Mucosa of rectum (tissue), 2 donors: ENCODE results near the gene RPLP2.
A peak's percentile ranks its signal among the peaks of the same experiment; 100 is the strongest.

Source experiments
- H3K27ac ChIP-seq, 2 donors: one replicate each; pipeline ENCODE4 v1.7.0; 2013; ENCODE audit warnings: inconsistent platforms in 2 of 2, low read depth in 2 of 2, low read length in 2 of 2
- H3K27me3 ChIP-seq, 2 donors: one replicate each; pipeline ENCODE4 v1.7.0; 2013; ENCODE audit warnings: low read length in 2 of 2; ENCODE audit not compliant: control insufficient read depth in 2 of 2, insufficient read depth in 2 of 2
- H3K36me3 ChIP-seq, 2 donors: one replicate each; pipeline ENCODE4 v1.7.0; 2013; ENCODE audit warnings: low read length in 2 of 2; ENCODE audit not compliant: control insufficient read depth in 2 of 2, insufficient read depth in 2 of 2
- H3K4me1 ChIP-seq, 2 donors: one replicate each; pipeline ENCODE4 v1.7.0; 2013; ENCODE audit warnings: low read length in 2 of 2, mild to moderate bottlenecking in 1 of 2; ENCODE audit not compliant: control insufficient read depth in 2 of 2, insufficient read depth in 2 of 2
- H3K4me3 ChIP-seq, 2 donors: one replicate each; pipeline ENCODE4 v1.7.0; 2013; ENCODE audit warnings: low read length in 2 of 2
- H3K9ac ChIP-seq, 2 donors: one replicate each; pipeline ENCODE4 v1.7.0; 2013; ENCODE audit warnings: low read length in 2 of 2, low read depth in 1 of 2, mild to moderate bottlenecking in 1 of 2
- H3K9me3 ChIP-seq, 2 donors: one replicate each; pipeline ENCODE4 v1.7.0; 2013; ENCODE audit warnings: low read length in 2 of 2; ENCODE audit not compliant: control insufficient read depth in 2 of 2
- donor health status: healthy.
- donor health status: Normal muscosa, but diverticular disease.

The RPLP2 gene

DNA sequence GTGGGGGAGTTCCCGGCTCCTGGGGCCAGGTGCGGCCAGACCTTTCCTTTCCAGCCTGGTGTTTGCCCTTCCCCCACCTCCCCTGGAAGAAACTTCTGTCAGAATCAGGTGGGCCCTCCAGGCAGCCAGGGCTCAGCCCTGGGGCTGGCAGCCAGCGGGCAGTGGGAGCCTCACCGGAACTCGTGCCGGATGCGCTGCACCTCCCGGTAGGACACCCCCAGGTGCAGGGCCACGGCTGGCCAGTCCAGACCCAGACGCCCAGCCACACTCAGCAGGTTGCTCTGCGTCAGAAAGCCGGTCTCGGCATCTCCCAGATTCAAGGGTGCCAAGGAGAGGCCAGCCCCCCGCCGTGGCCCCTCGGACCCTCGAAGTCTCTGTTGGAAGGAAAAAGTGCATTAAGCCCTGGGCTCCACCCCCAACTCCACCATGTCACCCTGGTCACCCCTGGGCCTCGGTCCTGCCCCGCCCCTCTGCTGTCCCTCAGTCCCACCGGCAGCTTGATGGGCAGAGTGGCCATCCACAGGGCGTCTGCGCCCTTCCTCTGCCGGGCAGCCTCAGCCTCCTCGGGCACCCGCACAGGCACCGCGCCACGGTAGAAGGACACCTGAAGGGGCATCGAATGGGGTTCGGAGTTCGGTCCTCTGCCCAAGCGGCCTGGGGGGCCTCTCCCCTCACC, 10.0 kb upstream of the RPLP2 start:
- no peak overlapping the region for H3K9ac ChIP-seq
- no peaks in the 10 kb centered on the region for H3K27me3 ChIP-seq
- no peak overlapping the region for H3K27ac ChIP-seq
- H3K36me3 ChIP-seq = peaks cover 0 to 2% of the 10 kb centered on the region in 2 donors
- peaks cover 26 to 40% of the 10 kb centered on the region in 2 donors for H3K4me1 ChIP-seq
- no peaks in the 10 kb centered on the region for H3K9me3 ChIP-seq
- H3K4me3 ChIP-seq = no peak overlapping the region

DNA sequence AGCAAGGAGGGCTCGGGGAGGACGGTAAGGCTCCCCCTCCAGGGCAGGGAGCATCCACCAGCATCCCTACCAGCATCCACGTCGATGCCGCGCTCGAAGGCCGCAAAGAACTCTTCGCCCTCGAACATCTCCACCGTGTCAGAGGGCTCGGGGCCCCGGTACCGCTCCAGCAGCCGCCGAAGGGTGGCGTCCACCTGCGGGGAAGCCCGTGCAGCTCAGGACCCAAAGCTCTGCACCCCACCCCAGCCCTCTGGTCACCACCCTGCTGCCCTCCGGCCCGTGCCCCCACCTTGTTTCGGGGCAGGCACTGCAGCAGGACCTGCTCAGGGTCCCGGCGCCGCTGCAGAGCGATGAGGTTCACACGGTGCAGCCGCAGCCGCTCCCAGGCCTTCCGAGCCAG, 9.3 kb upstream of the RPLP2 start:
- Histone ChIP-seq H3K9me3 (no peaks in the 10 kb centered on the region), H3K4me3 (no peak overlapping the region), H3K4me1 (peaks cover 25 to 36% of the 10 kb centered on the region in 2 donors), H3K27me3 (no peaks in the 10 kb centered on the region), H3K9ac (no peak overlapping the region), H3K36me3 (peaks cover 0 to 2% of the 10 kb centered on the region in 2 donors), H3K27ac (no peak overlapping the region)

DNA sequence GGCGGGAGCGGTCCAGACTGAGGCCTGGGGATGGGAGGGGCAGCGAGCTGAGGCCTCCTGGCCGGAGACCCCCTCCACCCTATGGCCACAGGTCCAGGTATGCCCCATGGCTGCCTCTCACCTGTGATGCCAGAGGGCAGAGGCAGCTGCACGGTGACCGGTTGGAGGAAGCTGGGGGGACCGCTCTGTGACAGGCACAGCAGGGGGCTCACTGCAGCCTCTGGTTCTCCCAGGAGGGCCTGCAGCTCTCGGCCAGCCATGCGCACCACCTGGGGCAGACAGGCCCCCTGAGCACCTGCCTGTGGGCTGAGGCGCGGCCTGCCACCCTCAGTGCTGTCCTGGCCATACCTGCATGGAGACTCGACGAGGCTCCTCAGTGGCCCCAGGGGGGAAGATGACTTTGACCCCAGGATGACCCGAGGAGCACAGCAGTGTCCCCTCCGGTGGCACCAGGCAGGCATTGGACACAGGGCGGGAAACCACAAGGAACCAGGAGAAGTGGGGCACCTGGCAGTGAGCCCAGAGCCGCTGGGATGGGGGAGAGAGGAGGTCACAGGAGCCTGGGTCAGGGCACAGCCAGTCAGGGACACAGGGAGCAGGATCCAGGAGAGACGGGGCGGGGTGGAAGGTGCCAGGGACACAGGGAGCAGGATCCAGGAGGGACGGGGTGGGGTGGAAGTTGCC, 8.5 kb upstream of the RPLP2 start:
- H3K27me3 ChIP-seq = no peaks in the 10 kb centered on the region
- H3K4me3 ChIP-seq = no peak overlapping the region
- no peak overlapping the region for H3K9ac ChIP-seq
- H3K9me3 ChIP-seq = no peaks in the 10 kb centered on the region
- peaks cover 0 to 2% of the 10 kb centered on the region in 2 donors for H3K36me3 ChIP-seq
- no peak overlapping the region for H3K27ac ChIP-seq
- H3K4me1 ChIP-seq = peaks cover 24 to 33% of the 10 kb centered on the region in 2 donors

DNA sequence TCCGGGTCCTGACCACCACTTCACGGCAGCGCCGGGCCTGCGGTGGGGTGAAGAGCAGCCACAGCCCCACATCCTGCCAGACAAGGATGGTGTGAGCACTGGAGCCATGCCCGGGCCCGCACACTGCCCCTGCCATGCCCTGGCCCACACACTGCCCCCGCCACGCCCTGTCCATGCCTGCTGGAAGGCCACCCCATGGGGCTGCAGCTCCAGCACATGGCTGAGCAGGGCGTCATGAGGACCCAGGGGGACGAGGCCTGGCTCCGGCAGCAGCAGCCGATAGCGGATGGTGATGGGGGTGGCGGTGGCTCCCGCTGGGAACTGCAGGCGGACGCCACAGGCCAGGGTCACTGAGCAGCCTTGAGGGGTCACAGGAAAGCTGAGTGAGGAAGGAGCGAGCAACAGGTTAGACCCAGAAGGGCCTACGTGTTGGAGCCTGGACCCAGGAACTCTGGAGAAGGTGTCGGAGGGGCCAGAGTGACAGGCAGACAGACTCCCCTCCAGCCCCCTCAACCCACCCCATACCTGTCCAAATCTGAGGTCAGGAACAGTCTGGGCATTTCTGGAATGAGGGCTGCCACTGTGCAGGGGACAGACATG, 7.6 kb upstream of the RPLP2 start:
- Histone ChIP-seq H3K36me3 (peaks cover 0 to 2% of the 10 kb centered on the region in 2 donors), H3K9ac (no peak overlapping the region), H3K27ac (no peak overlapping the region), H3K27me3 (no peaks in the 10 kb centered on the region), H3K9me3 (no peaks in the 10 kb centered on the region), H3K4me1 (peaks cover 16 to 24% of the 10 kb centered on the region in 2 donors), H3K4me3 (no peak overlapping the region)

DNA sequence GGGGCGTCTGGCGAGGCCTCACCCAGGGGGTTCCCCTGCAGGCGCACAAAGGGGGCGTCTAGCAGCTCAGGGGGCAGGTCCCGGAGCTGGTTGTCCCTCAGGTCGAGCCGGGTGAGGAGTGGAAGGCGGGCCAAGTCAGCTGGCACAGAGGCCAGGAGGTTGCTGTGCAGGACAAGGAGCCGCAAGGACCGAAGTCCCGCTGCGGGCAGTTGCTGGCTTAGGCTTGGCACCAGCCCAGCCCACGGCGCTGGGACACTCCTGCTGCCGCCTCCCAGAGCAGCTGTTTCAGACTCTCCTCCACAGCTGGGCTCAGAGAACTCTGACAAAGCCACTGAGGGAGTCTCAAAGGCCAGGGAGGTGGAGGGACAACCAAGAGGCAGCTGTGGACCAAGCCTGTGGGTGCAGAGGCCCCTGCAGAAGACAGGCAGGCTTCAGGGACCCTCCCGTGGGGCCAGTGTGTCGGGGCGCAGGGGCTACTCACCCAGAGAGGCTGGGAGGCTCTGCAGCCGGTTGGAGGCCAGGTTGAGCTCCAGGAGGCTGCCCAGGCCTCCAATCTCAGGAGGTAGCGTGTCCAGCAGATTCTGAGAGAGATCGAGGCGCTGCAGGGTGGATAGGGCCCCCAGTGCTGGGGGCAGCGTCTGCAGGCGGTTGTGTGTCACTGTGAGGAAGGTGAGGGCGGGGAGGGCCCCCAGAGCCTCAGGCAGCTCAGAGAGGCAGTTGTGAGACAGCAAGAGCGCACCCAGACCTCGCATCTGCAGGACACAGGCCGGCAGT, 6.9 kb upstream of the RPLP2 start:
- H3K4me3 ChIP-seq = no peak overlapping the region
- H3K27me3 ChIP-seq = no peaks in the 10 kb centered on the region
- H3K9me3 ChIP-seq = no peaks in the 10 kb centered on the region
- peaks cover 10 to 18% of the 10 kb centered on the region in 2 donors for H3K4me1 ChIP-seq
- no peak overlapping the region for H3K27ac ChIP-seq
- H3K36me3 ChIP-seq = peaks cover 0 to 2% of the 10 kb centered on the region in 2 donors
- H3K9ac ChIP-seq = no peak overlapping the region

DNA sequence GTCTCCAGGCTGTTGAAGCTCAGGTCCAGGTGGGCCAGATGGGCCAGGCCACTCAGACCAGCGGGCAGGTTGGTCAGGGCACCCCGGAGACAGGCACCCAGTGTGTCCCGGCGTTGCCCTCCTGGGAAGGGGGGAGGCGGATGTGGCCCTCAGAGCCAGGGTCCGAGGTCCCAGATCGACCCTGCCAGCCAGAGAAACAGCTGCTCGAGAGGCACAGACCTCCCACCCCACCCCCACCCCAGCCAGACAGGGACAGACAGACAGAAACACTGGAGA, 6.4 kb upstream of the RPLP2 start:
- Histone ChIP-seq H3K4me3 (no peak overlapping the region), H3K36me3 (peaks cover 0 to 2% of the 10 kb centered on the region in 2 donors), H3K9ac (no peak overlapping the region)

DNA sequence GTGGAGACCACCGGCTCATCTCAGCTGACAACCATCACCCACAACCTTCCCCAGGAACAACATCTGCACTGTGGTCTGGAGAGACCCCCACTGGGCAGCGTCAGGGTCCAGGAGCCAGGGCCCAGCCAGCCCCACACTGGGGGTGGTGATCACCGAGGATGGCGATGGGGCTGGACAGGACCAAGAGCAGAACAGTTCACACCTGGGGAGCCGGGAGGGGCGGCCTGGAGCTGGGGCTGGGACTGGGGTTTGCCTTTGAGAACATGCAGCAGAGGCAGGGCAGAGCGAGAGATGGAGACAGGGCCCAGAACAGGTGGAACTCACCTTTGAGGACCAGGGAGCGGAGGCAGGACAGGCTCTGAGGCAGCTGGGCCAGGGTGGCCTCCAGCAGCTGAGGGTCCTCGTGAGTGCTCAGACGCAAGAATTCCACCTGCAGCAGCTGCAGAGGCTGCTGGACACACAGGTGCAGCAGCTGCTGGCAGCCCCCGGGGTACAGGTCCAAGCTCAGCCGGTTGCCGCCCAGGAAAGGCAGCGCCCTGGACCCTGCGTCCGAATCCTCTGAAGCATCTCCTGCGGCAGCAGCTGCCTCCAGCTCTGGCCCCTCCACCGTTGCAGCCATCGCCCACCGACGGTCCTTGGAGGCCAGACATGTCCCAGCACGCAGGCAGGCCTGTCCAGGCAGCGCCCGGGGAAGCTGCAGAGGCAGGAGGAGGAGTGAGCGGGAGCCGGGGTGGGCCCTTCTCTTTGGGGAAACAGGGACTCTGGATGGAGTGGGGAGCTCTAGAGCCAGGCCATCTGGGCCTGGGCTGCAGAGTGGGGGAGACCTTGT, 5.8 kb upstream of the RPLP2 start:
- peak overlapping the region; percentile 32 to 68 for H3K9ac ChIP-seq
- no peaks in the 10 kb centered on the region for H3K9me3 ChIP-seq
- no peak overlapping the region for H3K27ac ChIP-seq
- peak overlapping the region; percentile 52 to 69 for H3K4me3 ChIP-seq
- H3K4me1 ChIP-seq = peaks cover 17 to 25% of the 10 kb centered on the region in 2 donors
- peaks cover 0 to 2% of the 10 kb centered on the region in 2 donors for H3K36me3 ChIP-seq
- H3K27me3 ChIP-seq = no peaks in the 10 kb centered on the region

More for the DNA sequence above, 6.4 kb upstream of the RPLP2 start:
- H3K27ac ChIP-seq = no peak overlapping the region
- no peaks in the 10 kb centered on the region for H3K27me3 ChIP-seq
- no peaks in the 10 kb centered on the region for H3K9me3 ChIP-seq
- peaks cover 12 to 20% of the 10 kb centered on the region in 2 donors for H3K4me1 ChIP-seq

DNA sequence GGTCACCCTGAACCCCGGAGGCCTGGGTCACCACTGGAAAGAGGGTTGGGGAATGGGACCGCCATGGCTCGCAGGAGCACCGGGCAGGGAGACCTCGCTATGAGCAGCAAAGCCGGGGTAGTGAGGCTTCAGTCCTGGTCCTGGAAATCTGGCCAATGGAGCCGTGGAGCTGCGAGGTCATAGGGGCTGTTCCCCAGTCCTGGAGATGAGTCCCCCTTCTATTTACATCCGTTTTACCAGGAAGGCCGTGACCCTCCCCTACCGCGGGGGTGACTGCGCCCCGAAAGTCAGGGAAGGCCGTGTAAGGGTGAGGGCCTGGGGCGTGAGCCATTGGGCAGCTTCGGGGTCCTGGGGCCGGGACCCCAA, 5.2 kb upstream of the RPLP2 start:
- peaks cover 0 to 2% of the 10 kb centered on the region in 2 donors for H3K36me3 ChIP-seq
- H3K4me1 ChIP-seq = peaks cover 17 to 26% of the 10 kb centered on the region in 2 donors
- no peaks in the 10 kb centered on the region for H3K27me3 ChIP-seq
- H3K27ac ChIP-seq = peak overlapping the region; percentile 84 to 91
- H3K4me3 ChIP-seq = peak overlapping the region; percentile 52 to 69
- no peaks in the 10 kb centered on the region for H3K9me3 ChIP-seq
- H3K9ac ChIP-seq = peak overlapping the region; percentile 32 to 68

DNA sequence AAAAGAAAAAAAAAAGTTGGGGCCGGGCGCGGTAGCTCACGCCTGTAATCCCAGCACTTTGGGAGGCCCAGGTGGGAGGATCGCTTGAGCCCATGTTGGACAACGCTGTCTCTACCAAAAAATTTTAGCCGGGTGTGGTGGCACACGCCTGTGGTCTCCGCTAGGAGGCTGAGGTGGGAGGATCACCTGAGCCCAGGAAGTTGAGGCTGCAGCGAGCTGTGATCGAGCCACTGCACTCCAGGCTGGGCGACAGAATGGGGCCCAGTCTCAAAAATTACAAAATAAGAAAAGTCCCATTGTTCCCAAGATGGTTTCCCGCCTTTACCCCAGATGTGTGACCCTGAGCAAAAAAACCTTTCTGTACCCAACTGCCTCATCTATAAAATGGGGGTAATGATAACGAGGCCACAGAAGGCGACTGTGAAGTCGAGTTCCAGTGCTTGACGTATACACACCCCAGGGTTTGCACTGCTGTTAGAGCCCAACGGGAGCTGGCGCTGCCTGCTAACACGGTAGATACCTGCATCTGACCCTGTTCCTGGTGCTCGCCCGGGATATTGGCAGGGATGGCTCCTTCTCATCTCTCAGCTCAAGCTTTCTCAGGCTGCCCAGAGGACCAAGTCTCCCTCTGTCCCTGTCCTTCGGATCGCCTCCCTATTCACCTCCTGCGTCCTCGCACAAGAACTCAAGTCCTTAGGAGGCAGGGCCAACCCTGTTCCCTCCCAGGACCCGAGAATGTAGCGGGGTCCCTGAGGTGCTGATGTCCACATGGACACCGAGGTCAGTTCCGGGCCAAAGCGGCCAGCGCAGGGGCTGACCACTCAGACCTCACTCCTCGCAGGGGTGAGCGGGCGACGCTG, 1.1 kb upstream of the RPLP2 start:
- no peaks in the 10 kb centered on the region for H3K27me3 ChIP-seq
- H3K9ac ChIP-seq = peak overlapping the region; percentile 97 to 100
- peaks cover 16 to 26% of the 10 kb centered on the region in 2 donors for H3K36me3 ChIP-seq
- peak overlapping the region; percentile 99 for H3K27ac ChIP-seq
- H3K4me1 ChIP-seq = peaks cover 36 to 40% of the 10 kb centered on the region in 2 donors
- no peaks in the 10 kb centered on the region for H3K9me3 ChIP-seq
- H3K4me3 ChIP-seq = peak overlapping the region; percentile 94 to 96
